ENCODE data around the gene RFTN2.

The RFTN2 gene

GRCh38 chr2:197672371-197672893 lies 3.0 kb downstream of the RFTN2 start:
- TF ChIP-seq CTCF (IDR thresholded peaks at IDR 0.05; ENCODE audit: low read depth, low read length) = no peak
- no peak for DNase-seq (ENCODE audit: extremely low read depth, low read depth)

DNA sequence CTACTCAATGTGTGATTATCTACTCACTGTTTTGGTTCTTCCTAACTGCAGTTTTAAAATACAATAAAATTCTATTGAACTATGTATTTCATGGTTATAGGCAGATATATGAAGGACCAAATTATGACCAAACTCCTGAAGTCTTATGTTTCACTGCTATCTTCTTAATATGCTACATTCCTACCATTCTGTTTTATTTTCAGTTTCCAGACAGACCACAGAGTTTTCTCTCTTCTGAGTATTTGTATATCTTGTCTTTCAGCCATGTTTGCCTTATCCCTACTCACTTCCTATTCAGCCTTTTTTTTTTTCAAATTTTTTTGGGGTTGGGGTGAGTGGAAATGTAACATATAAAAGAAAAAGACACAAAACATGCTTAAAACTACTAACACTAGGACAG lies 6.3 kb downstream of the RFTN2 start:
- no peak for TF ChIP-seq CTCF (IDR thresholded peaks at IDR 0.05; ENCODE audit: low read depth, low read length)
- DNase-seq (ENCODE audit: extremely low read depth, low read depth) = no peak

- no peak for TF ChIP-seq CTCF (IDR thresholded peaks at IDR 0.05; ENCODE audit: low read depth, low read length)
- no peak for DNase-seq (ENCODE audit: extremely low read depth, low read depth)
These were observed 7.1 kb downstream of the RFTN2 start for GRCh38 chr2:197668296-197668695.

- no peak for TF ChIP-seq CTCF (IDR thresholded peaks at IDR 0.05; ENCODE audit: low read depth, low read length)
- DNase-seq (ENCODE audit: extremely low read depth, low read depth) = no peak
These were observed 9.1 kb downstream of the RFTN2 start for GRCh38 chr2:197666277-197666676.

GRCh38 chr2:197661626-197662025 lies 13.8 kb downstream of the RFTN2 start:
- DNase-seq (ENCODE audit: extremely low read depth, low read depth) = no peak
- TF ChIP-seq CTCF (IDR thresholded peaks at IDR 0.05; ENCODE audit: low read depth, low read length) = no peak

DNA sequence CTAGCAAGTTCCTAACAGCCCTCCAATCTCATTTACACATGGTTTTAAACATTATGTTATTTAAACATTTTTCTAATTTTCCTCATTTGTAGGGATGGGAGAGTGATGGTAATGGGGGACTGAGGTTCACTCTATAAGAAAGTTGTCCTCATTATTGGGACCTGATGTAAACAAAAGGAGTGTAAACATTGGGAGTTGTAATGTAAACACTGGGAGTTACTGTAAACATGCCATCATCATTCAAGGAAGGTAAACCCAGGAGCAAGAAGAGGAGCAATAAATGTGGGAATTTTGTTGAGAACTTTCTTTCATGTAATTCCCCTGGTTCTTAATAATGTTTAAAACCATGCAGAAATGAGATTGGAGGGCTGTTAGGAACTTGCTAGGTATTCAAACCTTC lies 17.8 kb downstream of the RFTN2 start:
- DNase-seq (ENCODE audit: extremely low read depth, low read depth) = no peak
- TF ChIP-seq CTCF (IDR thresholded peaks at IDR 0.05; ENCODE audit: low read depth, low read length) = no peak

- DNase-seq (ENCODE audit: extremely low read depth, low read depth) = no peak
- no peak for TF ChIP-seq CTCF (IDR thresholded peaks at IDR 0.05; ENCODE audit: low read depth, low read length)
These were observed 27.3 kb downstream of the RFTN2 start for GRCh38 chr2:197647961-197648690.

Data from AG09319 (cell line).